Measurements from ENCODE around the gene HIKESHI. TPM values are rescaled to one million over a fixed set of nuclear protein-coding genes. Genes with fewer than 3 reads are reported as not detected.

The HIKESHI gene
- polyA plus RNA-seq, 3 donors = 21.5 to 71.2 (median 65.4) TPM

DNA sequence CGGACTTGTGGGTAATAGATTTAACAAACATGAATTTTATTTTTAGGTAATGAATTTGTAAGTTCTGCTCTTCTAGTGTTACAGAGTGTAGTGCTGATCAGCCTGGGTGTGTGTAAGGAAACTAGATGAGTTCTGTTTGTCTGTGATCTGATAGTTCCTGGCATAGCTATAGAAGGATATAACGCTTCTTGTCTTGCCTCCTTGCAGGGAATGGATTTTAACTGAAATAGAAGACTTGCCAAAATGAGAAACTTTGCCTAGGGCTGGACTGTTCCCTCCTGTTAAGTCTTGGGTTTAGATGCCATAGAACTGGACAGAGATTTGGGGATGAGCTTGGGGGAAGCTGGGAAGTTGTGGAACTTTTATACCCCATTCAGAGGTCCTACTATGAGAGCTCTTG is 84.2 kb downstream of the HIKESHI start:
- DNase-seq = no peak
- TF ChIP-seq, protein P1, sequence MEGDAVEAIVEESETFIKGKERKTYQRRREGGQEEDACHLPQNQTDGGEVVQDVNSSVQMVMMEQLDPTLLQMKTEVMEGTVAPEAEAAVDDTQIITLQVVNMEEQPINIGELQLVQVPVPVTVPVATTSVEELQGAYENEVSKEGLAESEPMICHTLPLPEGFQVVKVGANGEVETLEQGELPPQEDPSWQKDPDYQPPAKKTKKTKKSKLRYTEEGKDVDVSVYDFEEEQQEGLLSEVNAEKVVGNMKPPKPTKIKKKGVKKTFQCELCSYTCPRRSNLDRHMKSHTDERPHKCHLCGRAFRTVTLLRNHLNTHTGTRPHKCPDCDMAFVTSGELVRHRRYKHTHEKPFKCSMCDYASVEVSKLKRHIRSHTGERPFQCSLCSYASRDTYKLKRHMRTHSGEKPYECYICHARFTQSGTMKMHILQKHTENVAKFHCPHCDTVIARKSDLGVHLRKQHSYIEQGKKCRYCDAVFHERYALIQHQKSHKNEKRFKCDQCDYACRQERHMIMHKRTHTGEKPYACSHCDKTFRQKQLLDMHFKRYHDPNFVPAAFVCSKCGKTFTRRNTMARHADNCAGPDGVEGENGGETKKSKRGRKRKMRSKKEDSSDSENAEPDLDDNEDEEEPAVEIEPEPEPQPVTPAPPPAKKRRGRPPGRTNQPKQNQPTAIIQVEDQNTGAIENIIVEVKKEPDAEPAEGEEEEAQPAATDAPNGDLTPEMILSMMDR (IDR thresholded peaks at IDR 0.05) = no peak
- no peak overlapping the region for H3K9ac ChIP-seq (ENCODE audit: insufficient read depth, low read length, poor library complexity, severe bottlenecking)
- H4K20me1 ChIP-seq (ENCODE audit: insufficient read depth, low read length) = no peaks in the 10 kb centered on the region
- intact Hi-C loops (cut with micrococcal nuclease) = no loop called here
- Mint-ChIP-seq H3K4me3 (no peak overlapping the region), H3K9me3 (peaks cover 0 to 5% (median 3%) of the 10 kb centered on the region in 7 donors), H3K27me3 (ENCODE audit: low read depth in 3 of 3) (peaks cover 0 to 3% (median 0%) of the 10 kb centered on the region in 3 donors), H3K4me1 (no peaks in the 10 kb centered on the region), H3K36me3 (no peaks in the 10 kb centered on the region), H3K27ac (no peak overlapping the region)
- H3K27me3 ChIP-seq (ENCODE audit: control insufficient read depth in 2 of 2, insufficient read depth in 2 of 2, low read length in 2 of 2) = no peaks in the 10 kb centered on the region
- H3K4me3 ChIP-seq (replicated peaks in 1 of 3; ENCODE audit: low read depth in 2 of 3, low read length in 3 of 3) = no peak overlapping the region
- H3K36me3 ChIP-seq (replicated peaks in 1 of 2; ENCODE audit: control insufficient read depth in 1 of 2, insufficient read depth in 2 of 2, low read length in 2 of 2) = no peaks in the 10 kb centered on the region
- no peaks in the 10 kb centered on the region for H3K4me1 ChIP-seq (ENCODE audit: control insufficient read depth in 1 of 2, insufficient read depth in 2 of 2, low read length in 2 of 2)
- H3K9me3 ChIP-seq (replicated peaks in 1 of 2; ENCODE audit: control insufficient read depth in 1 of 2, insufficient read depth in 1 of 2, low read length in 2 of 2) = no peaks in the 10 kb centered on the region
- H3K79me2 ChIP-seq (ENCODE audit: insufficient read depth, low read length) = no peaks in the 10 kb centered on the region
- 100% methylated on average over 2 of the region's 2 CpGs for WGBS (ENCODE audit: insufficient coverage)
- no peak overlapping the region for H3K27ac ChIP-seq (ENCODE audit: low read depth in 1 of 2, low read length in 2 of 2)
- H3K4me2 ChIP-seq (replicated peaks; ENCODE audit: extremely low read depth, low read length, poor library complexity, severe bottlenecking) = no peak overlapping the region
- H2AFZ ChIP-seq (ENCODE audit: insufficient read depth, low read depth, low read length, poor library complexity, severe bottlenecking) = no peak overlapping the region

DNA sequence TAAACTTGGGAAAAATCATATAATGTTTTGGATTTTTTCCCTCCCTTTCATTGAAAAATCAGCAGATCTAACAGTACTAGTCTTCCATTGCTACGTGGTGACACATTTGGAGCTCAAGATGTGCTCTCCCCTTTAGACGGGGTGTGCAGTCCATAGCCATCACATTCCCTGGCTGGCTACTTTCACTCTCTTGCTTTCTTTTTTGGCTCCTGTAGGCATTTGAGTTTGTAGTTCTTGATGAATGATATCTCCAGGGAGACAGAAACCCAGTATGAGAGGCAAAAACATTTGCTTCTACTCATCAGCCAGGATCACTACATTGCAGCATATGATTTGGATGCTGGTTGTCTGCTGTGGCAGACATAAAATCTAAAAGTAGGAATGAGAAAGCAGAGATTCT is 84.7 kb downstream of the HIKESHI start:
- no peaks in the 10 kb centered on the region for H3K27me3 ChIP-seq (ENCODE audit: control insufficient read depth in 2 of 2, insufficient read depth in 2 of 2, low read length in 2 of 2)
- H3K4me2 ChIP-seq (replicated peaks; ENCODE audit: extremely low read depth, low read length, poor library complexity, severe bottlenecking) = no peak overlapping the region
- Mint-ChIP-seq H3K4me1 (no peaks in the 10 kb centered on the region), H3K36me3 (no peaks in the 10 kb centered on the region), H3K27ac (no peak overlapping the region), H3K9me3 (peaks cover 0 to 5% (median 3%) of the 10 kb centered on the region in 7 donors), H3K27me3 (ENCODE audit: low read depth in 3 of 3) (peaks cover 0 to 3% (median 0%) of the 10 kb centered on the region in 3 donors), H3K4me3 (no peak overlapping the region)
- no peaks in the 10 kb centered on the region for H3K79me2 ChIP-seq (ENCODE audit: insufficient read depth, low read length)
- no peak overlapping the region for H2AFZ ChIP-seq (ENCODE audit: insufficient read depth, low read depth, low read length, poor library complexity, severe bottlenecking)
- no peak for DNase-seq
- intact Hi-C loops (cut with micrococcal nuclease) = no loop called here
- no peaks in the 10 kb centered on the region for H3K4me1 ChIP-seq (ENCODE audit: control insufficient read depth in 1 of 2, insufficient read depth in 2 of 2, low read length in 2 of 2)
- H3K27ac ChIP-seq (ENCODE audit: low read depth in 1 of 2, low read length in 2 of 2) = no peak overlapping the region
- no peak overlapping the region for H3K4me3 ChIP-seq (replicated peaks in 1 of 3; ENCODE audit: low read depth in 2 of 3, low read length in 3 of 3)
- WGBS (ENCODE audit: insufficient coverage) = no CpG with 5 or more reads among the region's 2 CpGs
- TF ChIP-seq, protein P1 (IDR thresholded peaks at IDR 0.05) = no peak
- no peaks in the 10 kb centered on the region for H3K9me3 ChIP-seq (replicated peaks in 1 of 2; ENCODE audit: control insufficient read depth in 1 of 2, insufficient read depth in 1 of 2, low read length in 2 of 2)
- no peaks in the 10 kb centered on the region for H3K36me3 ChIP-seq (replicated peaks in 1 of 2; ENCODE audit: control insufficient read depth in 1 of 2, insufficient read depth in 2 of 2, low read length in 2 of 2)
- no peaks in the 10 kb centered on the region for H4K20me1 ChIP-seq (ENCODE audit: insufficient read depth, low read length)
- no peak overlapping the region for H3K9ac ChIP-seq (ENCODE audit: insufficient read depth, low read length, poor library complexity, severe bottlenecking)

All from CD14-positive monocyte (primary cell).